Loucy (cell line): ENCODE results near the gene DRC7.

Experiments used
- CTCF ChIP-seq: fragments of 200-600 bp; sonication (generic); conservative IDR thresholded peaks from 2 replicates; pipeline ENCODE4 v1.5.1; 2014; ENCODE audit warnings: mild to moderate bottlenecking, antibody characterized with exemption, low read length
- EZH2phosphoT487 ChIP-seq: fragments of 200-600 bp; IDR thresholded peaks from 2 replicates; pipeline ENCODE4 v1.6.1; 2018; ENCODE audit warnings: antibody characterized with exemption, mild to moderate bottlenecking, moderate library complexity, borderline replicate concordance

DNA sequence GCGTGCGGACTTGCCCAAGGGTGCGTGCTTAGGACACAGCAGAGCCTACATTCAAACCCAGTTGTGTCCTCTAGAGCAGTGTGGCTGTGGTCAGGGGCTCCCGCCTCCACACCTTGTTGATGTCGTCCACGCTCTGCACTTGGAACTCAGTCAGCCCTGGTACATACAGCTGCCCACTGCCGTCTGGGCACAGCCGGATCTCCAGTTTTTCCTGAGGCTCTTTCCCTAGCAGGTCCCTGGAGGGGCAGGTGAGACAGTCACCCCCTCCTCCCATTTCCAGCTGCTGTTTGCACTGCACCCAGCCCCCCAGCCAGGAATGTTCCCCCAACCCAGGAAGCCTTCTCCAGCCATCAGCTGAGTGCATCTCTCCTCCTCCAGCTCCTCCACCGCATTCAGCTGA lies 66.7 kb downstream of the DRC7 start:
- TF ChIP-seq CTCF: no peak
- TF ChIP-seq EZH2phosphoT487: no peak
